ENCODE measurements around the gene GALNTL6.

GRCh38 chr4:172802032-172802431, 988.8 kb downstream of the GALNTL6 start:
- TF ChIP-seq, protein P1, sequence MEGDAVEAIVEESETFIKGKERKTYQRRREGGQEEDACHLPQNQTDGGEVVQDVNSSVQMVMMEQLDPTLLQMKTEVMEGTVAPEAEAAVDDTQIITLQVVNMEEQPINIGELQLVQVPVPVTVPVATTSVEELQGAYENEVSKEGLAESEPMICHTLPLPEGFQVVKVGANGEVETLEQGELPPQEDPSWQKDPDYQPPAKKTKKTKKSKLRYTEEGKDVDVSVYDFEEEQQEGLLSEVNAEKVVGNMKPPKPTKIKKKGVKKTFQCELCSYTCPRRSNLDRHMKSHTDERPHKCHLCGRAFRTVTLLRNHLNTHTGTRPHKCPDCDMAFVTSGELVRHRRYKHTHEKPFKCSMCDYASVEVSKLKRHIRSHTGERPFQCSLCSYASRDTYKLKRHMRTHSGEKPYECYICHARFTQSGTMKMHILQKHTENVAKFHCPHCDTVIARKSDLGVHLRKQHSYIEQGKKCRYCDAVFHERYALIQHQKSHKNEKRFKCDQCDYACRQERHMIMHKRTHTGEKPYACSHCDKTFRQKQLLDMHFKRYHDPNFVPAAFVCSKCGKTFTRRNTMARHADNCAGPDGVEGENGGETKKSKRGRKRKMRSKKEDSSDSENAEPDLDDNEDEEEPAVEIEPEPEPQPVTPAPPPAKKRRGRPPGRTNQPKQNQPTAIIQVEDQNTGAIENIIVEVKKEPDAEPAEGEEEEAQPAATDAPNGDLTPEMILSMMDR (conservative IDR thresholded peaks at IDR 0.05; ENCODE audit: low read depth, low read length) = no peak
- TF ChIP-seq, protein P2, sequence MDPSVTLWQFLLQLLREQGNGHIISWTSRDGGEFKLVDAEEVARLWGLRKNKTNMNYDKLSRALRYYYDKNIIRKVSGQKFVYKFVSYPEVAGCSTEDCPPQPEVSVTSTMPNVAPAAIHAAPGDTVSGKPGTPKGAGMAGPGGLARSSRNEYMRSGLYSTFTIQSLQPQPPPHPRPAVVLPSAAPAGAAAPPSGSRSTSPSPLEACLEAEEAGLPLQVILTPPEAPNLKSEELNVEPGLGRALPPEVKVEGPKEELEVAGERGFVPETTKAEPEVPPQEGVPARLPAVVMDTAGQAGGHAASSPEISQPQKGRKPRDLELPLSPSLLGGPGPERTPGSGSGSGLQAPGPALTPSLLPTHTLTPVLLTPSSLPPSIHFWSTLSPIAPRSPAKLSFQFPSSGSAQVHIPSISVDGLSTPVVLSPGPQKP (IDR thresholded peaks at IDR 0.05; ENCODE audit: borderline replicate concordance, low read depth, low read length) = no peak
- TF ChIP-seq CHD1 (IDR thresholded peaks at IDR 0.05; ENCODE audit: low read depth, low read length) (no peak), RCOR1 (IDR thresholded peaks at IDR 0.05; ENCODE audit: insufficient replicate concordance, low read length) (no peak), POLR2A (IDR thresholded peaks at IDR 0.05; ENCODE audit: low read depth, low read length) (no peak), RFX5 (IDR thresholded peaks at IDR 0.05; ENCODE audit: low read depth, low read length) (no peak), MAZ (IDR thresholded peaks at IDR 0.05; ENCODE audit: borderline replicate concordance, low read depth, low read length) (no peak), SMC3 (IDR thresholded peaks at IDR 0.05; ENCODE audit: low read depth, low read length) (no peak), BHLHE40 (IDR thresholded peaks at IDR 0.05; ENCODE audit: low read depth, low read length) (no peak), FOS (IDR thresholded peaks at IDR 0.05; ENCODE audit: low read depth, low read length) (no peak), MXI1 (IDR thresholded peaks at IDR 0.05; ENCODE audit: borderline replicate concordance, low read depth, low read length) (no peak), RAD21 (IDR thresholded peaks at IDR 0.05; ENCODE audit: low read length) (no peak)
